ENCODE measurements around the gene WASHC3. TPM values are rescaled to one million over a fixed set of nuclear protein-coding genes. Genes with fewer than 3 reads are reported as not detected.

WASHC3 gene
- total and polyA plus RNA-seq, 10 of the 15 experiments (the other 5 are each of a cell fraction or from before 2014, with no cell fraction given): 18.8 to 106 (median 64.3) TPM

DNA sequence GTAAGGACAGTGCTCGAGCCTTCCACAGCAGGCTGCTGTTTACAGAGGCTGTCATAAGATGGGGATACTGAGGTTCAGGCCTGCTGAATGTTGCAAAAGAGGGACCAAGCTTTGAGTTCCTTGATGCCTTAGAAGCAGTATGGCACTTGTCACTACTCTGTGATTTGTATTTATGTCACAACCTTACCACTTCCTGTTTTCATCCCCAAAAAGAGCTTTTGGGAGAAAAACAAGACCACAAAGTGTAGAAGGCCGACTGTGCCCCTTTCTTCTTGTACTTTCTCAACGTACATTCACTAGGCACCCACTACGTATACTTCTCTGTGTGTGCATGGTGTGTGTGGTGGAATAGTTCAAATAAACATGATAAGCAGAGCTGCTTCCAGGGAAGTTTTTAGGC is 94.3 kb downstream of the WASHC3 start (continued):
- peak; percentile 85 for TF ChIP-seq SPI1 (IDR thresholded peaks at IDR 0.05; ENCODE audit: borderline replicate concordance, insufficient read depth, low read depth, low read length)
- no peak for TF ChIP-seq TCF7 (IDR thresholded peaks at IDR 0.05; ENCODE audit: borderline replicate concordance)
- no peak for TF ChIP-seq BACH1 (IDR thresholded peaks at IDR 0.05; ENCODE audit: borderline replicate concordance)
- TF ChIP-seq POLR2AphosphoS5 (IDR thresholded peaks at IDR 0.05; ENCODE audit: low read length): no peak
- peak; percentile 74 for TF ChIP-seq RUNX3 (IDR thresholded peaks at IDR 0.05; ENCODE audit: low read length)
- no peak for TF ChIP-seq HCFC1 (IDR thresholded peaks at IDR 0.05; ENCODE audit: low read length)
- TF ChIP-seq TCF3 (IDR thresholded peaks at IDR 0.05; ENCODE audit: borderline replicate concordance, insufficient read depth, low read depth, low read length): no peak

DNA sequence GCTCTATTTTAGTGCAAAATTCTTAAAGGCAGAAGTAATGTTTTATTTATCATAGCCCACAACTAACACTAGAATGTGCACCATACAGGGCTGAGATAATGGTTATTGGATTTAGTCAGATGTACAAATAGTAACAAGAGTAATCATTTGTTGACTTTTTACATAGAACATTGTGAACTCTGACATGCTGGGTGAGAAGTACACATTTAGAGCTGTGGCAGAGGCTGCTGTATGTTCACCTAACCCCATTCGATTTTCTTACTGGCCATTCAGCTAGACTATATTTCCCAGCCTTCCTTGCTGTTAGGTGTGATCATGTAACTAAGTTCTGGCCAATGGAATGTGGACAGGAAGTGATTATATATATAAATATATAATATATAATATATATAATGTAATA is 95.3 kb downstream of the WASHC3 start:
- ATAC-seq (no peak), FAIRE-seq (no peak), DNase-seq (ENCODE audit: low read depth, low spot score) (no peak)
- Histone ChIP-seq H3K27ac (ENCODE audit: control insufficient read depth, insufficient read depth) (no peak overlapping the region), H3K4me1 (ENCODE audit: control insufficient read depth, insufficient read depth, low read length) (peaks cover 8% of the 10 kb centered on the region; the same call in 1 of the 2 replicates), H2AFZ (ENCODE audit: control insufficient read depth, low read depth, low read length) (no peak overlapping the region), H3K9ac (ENCODE audit: control insufficient read depth, insufficient read depth, low read length) (no peak overlapping the region), H3K4me3 (no peak overlapping the region), H3K79me2 (ENCODE audit: control insufficient read depth, insufficient read depth, low read length) (peaks cover 11% of the 10 kb centered on the region), H4K20me1 (ENCODE audit: control insufficient read depth, insufficient read depth) (no peaks in the 10 kb centered on the region), H3K36me3 (ENCODE audit: control insufficient read depth in 2 of 2, insufficient read depth in 2 of 2, low read length in 1 of 2) (peaks cover 0 to 5% of the 10 kb centered on the region in 2 experiments), H3K27me3 (replicated peaks in 1 of 2; ENCODE audit: control insufficient read depth in 2 of 2, insufficient read depth in 2 of 2, low read length in 1 of 2) (no peaks in the 10 kb centered on the region), H3K9me3 (replicated peaks; ENCODE audit: control insufficient read depth, insufficient read depth, low read length) (no peaks in the 10 kb centered on the region; the same call in 2 of the 3 replicates), H3K4me2 (ENCODE audit: control insufficient read depth, insufficient read depth) (no peak overlapping the region)
- 35% methylated on average over 1 of the region's 1 CpG for WGBS (ENCODE audit: insufficient coverage, insufficient replicate concordance, low lambda C conversion rate, missing lambda C conversion rate)
- BruUV-seq (replicated peaks): no TSS peak
- SMC1A ChIA-PET (ENCODE audit: uncharacterized antibody, unreplicated experiment): interaction anchor here (0.8 to 4.3 kb wide), 10 partner anchors 8 to 513 kb away, joined by 3 to 30 read pairs (median 4); no protein-coding TSS in a partner anchor
- TF ChIP-seq ETV6 (conservative IDR thresholded peaks at IDR 0.05 in 1 of 2, IDR thresholded peaks at IDR 0.05 in 1 of 2; ENCODE audit: borderline replicate concordance in 1 of 2, low read depth in 1 of 2) (no peak), CBFB (IDR thresholded peaks at IDR 0.05; ENCODE audit: low read depth) (no peak), CBX5 (IDR thresholded peaks at IDR 0.05; ENCODE audit: low read depth) (no peak)
- POLR2A ChIA-PET: interaction anchor here (1.1 to 1.4 kb wide), 4 partner anchors 10 to 21 kb away, joined by 3 read pairs; no protein-coding TSS in a partner anchor
- in situ Hi-C loops (cut with MboI) (no loop called here), intact Hi-C loops (cut with micrococcal nuclease; ENCODE audit: unreplicated experiment) (no loop called here)
- RAD21 ChIA-PET (ENCODE audit: unreplicated experiment): interaction anchor here (1.5 kb wide), 1 partner anchor 25 kb away, joined by 6 read pairs; no protein-coding TSS in a partner anchor
- CTCF ChIA-PET: interaction anchor here (1.4 to 3.7 kb wide), 5 partner anchors 12 to 802 kb away, joined by 3 to 16 read pairs (median 6); no protein-coding TSS in a partner anchor
